Stimulated activated CD4-positive, alpha-beta T cell treated with anti-CD3 and anti-CD28 coated beads, Interleukin-1b, Interleukin-23, amount 100 ng/mL, for 24 hours (primary cell): Measurements from ENCODE around the gene DERA.
"Not testable (repeated sequence)": the region's sequence is repeated elsewhere in the genome, so short reads cannot be mapped to it uniquely, and the experiment has no call there.

Experiments
- DNase-seq, 4 experiments: peaks; one replicate each; pipeline ENCODE4 v3.0.0-alpha.2; 2020; ENCODE audit warnings: low read depth in 4 of 4, low spot score in 1 of 4

Gene DERA

DNA sequence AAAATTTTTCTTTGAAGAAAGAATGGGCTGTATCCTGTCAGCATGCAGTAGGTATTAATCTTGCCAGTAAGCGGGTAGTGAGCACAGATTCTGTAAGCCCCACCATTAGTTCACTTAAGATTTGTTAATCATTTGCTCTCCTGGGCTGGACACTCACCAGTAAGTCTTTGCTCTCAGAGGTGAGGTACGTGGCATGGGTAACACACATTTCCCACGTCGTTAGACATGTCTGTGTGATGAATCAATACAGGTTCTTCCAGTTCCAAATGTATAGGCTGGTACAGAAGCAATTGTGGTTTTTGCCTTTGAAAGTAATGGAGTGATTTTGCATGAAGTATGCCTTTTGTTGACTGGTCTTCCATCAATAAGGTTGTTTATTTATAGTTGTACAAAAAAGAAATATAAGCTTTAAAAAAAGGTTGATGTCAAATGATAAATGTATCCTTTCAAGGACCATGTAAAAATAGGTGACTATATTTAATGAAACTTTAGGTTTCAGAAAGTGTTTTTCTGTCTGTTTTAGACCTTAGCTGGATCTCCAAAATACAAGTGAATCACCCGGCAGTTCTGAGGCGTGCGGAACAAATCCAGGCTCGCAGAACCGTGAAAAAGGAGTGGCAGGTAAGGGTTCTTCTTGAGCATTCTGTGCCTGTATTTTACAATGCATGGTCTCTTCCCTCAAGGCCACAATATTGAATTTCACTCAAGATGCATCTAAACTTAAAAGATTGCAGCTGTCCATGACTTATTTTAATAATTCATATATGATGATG is 45.5 kb downstream of the DERA start:
- DNase-seq: no peak

DNA sequence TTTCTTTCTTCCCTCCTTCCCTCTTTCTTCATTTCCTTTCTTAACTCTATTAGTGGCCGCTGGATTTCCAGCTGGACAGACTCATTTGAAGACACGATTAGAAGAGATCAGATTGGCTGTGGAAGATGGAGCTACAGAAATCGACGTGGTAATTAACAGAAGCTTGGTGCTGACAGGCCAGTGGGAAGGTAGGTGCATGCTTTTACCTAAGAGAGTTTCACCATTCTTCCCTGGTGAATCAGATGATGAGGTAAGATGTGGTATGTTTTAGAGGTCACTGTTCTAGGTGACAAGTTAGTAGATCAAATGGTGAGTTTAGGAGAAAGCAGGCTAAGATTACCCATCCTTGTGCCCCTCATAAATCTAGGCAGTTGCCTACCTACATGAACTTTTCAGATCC is 51.6 kb downstream of the DERA start:
- DNase-seq: no peak

DNA sequence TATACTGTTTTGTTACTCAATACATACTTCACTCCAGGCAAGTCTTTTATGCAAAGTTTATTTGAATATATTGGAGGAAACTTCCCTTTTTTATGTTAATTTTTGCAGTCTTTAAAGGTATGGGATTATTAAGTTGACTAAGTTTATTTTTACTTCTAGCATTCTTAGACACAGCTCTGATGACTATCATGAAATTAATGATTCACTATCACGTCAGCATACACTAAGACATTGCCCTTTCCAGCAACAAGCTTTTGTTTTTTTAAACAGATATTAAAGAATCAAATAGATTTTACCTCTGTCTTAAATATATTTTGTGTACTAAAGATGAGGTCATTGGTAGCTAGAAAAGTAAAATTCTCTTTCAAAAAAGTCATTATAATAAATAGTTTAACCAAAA is 52.1 kb downstream of the DERA start:
- no peak for DNase-seq

DNA sequence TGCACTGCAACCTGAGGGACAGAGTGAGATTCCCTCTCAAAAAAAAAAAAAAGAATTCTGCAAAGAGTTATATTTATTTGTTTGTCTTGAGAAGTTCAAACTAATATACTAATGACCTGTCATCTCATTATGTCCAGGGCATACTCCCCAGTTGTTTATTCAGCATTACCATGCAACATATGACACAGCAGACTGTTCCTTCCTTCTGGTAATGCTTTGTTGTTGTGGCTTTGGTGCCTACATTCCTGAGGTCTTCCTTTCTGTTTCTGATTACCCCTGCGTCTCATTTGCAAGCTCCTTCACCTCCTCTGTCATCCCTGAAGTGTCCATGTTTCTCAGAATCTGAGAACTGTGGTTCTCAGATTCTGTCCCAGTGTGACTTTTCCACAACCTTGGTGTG is 55.3 kb downstream of the DERA start:
- no peak for DNase-seq

GRCh38 chr12:15967053-15967452 is 55.9 kb downstream of the DERA start:
- DNase-seq: not testable (repeated sequence)

- DNase-seq: no peak
Observed at GRCh38 chr12:15971211-15971610, 60.1 kb downstream of the DERA start.

DNA sequence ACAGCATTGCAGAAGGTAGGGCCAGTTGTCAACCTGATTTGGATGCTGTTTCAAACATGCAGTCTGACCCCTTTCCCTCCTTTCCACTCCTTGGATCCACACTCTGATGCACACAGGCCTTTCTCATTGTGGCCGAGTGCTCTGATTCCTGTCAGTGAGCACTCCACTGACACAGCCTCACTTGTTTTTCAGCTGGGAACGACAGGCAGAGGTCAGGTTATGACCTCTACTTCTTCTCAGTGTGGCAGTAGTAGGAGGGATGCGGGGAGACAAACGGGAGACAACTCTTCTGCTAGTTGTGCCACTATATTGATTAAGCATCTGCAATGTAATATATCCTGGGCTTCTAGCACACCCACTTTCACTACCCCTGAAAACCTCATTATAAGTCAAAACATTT is 61.8 kb downstream of the DERA start:
- no peak for DNase-seq

GRCh38 chr12:15977999-15978951 is 67.1 kb downstream of the DERA start:
- no peak for DNase-seq

DNA sequence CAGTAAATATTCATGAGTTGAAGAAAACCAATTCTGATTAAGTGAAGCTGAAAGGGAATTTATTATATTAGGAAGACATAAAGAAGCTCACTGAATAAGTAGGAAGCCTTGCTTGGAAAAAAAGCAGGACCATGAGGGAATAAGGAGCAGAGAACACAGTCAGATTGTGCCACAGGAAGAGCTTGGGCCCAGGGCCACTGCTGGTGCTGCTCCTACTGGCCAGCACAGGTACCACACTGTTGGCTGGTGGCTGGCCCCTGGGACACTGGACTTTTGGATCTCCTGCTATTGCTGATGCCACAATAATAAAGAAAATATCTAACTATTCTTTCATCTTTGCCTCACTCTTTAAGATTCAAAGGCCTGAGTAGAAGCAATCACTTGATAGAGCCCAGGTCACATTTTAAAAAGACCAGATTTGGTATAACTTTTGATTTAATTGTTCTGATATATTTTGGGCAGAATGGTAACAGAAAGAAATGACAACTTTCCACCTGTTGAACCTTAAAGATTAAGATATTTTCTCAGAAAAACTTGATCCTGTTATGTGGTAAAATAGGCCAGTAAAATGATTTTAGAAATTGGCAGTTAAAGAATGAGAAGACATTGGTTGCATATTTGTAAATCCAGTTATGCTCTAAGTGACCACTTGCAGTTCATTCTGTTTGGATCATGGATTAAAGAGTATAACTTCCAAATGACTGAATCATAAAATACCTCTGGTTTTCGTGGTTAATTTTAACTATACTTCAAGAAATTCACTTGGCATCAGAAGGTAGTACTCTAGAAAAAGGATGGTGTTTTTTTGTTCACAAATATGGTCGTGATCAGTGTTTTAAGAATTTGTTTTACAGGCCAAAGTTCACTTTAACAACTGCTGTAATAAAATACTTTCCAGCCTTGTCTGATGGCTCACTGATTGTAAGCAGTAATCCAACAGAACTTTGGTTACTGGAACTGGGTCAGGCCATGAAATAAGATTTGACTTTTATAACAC is 68.3 kb downstream of the DERA start:
- DNase-seq: no peak

DNA sequence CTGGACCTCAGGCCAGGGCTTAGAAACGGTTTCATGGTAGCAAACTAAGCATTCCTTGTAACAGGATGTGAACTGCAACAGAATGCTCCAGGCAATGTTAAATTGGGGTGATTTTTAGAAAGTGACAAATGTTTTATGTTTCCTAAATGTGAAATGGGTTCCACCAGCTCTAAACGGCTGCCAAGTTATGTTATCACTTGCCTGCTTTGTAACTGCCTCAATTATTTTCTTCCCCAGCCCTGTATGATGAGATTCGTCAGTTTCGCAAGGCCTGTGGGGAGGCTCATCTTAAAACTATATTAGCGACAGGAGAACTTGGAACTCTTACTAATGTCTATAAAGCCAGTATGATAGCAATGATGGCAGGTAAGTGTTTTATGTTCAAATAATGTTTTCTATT is 70.9 kb downstream of the DERA start:
- DNase-seq: no peak

- DNase-seq: no peak
Observed at GRCh38 chr12:15982471-15982870, 71.3 kb downstream of the DERA start.

GRCh38 chr12:15982921-15983320 is 71.8 kb downstream of the DERA start:
- no peak for DNase-seq

DNA sequence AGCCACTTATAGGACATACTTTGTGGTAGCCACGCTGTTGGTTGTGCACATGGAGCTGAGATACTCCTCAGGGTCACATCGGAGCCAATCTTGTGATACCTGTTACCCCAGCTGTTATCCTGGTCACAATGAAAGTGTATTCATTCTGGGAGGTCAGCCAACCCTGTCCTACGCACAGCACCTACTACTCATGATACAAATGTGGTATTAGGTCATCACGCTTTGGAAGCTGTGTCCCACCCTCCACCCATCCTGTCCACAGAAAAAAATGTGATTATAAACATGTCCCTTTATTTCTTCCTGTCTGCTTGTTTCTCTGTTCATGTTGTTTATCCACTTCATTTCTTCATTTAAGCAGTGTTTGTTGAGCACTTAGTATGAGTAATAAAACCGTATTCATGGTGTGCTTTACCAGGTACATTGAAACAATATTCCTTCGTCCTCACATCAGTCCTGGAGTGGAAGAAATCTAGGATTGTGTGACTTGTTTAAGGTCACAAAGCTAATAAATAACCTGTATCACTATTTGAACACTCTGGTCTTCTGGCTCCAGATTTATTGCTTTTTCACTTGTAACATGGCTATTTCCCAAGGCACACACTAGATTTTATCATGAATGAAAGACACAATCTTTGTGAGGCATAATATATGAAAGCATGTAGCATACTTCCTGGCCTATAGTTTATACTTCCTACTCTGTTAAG is 73.1 kb downstream of the DERA start:
- no peak for DNase-seq

DNA sequence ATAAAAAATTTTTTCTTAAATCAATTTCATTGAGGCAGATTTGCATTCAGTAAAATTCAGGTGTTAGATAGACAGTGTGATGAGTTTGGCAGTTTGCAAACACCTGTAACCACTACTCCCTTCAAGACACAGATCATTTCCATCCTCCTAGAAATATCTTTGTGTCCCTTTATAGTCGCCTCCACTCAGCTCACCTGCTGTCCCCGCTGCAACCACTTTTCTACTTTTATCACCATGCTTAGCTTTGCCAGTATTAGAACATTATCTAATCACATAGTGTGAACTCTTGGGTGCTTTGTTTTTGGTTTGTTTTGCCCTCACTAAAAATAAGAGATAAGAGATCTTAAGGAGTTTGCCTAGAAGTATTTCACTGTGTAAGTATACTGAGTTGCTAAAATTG is 73.8 kb downstream of the DERA start:
- no peak for DNase-seq

DNA sequence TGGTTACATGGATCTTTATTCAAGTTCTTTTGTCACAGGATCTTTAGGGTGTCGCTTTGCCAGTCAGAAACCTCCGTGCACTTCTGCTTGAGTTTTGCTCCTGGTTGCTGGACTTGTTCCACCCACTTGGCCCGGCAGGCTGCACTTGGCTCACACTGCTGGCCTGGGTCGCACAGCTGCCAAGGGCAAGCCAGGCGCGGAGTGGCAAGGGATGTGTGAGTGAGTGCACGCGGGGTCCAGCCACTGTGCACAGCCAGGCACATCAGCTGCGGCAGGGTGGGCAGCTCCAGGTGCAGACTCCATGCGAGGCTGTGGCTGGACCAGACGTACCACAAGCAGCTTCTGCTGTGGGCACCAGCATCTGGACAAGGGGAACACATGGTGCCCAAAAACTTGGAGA is 76.6 kb downstream of the DERA start:
- no peak for DNase-seq

- DNase-seq: no peak
Observed at GRCh38 chr12:15988983-15989755, 78.0 kb downstream of the DERA start.

GRCh38 chr12:15995801-15996200 is 84.7 kb downstream of the DERA start:
- no peak for DNase-seq

- DNase-seq: no peak
Observed at GRCh38 chr12:15996254-15996653, 85.1 kb downstream of the DERA start.

GRCh38 chr12:15996948-15997347 is 85.8 kb downstream of the DERA start:
- DNase-seq: no peak

DNA sequence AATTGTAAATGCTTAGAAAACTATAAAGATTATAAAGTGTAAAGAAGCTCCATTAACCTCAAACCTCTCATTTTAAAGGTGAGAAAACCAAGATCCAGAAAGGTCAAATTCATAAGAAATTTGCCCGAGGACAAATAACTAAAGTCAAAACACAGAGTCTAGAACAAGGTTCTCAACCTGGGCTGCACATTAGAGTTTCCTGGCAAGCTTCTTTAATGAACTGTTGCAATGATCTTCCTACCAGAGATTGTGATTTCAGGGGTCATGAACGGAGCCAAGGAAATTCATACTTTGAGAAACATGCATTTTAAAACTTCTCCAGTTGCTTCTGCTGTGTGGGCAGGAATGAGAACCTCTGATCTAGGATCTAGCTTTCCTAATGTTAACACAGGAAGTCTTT is 86.8 kb downstream of the DERA start:
- no peak for DNase-seq
